IMR-90 (cell line): Measurements from ENCODE around the gene A4GNT. TPM values are rescaled to one million over a fixed set of nuclear protein-coding genes. Genes with fewer than 3 reads are reported as not detected.

Source experiments
- CTCF ChIP-seq: conservative IDR thresholded peaks from 2 replicates; pipeline ENCODE4 v1.5.1; 2012; ENCODE audit warnings: mild to moderate bottlenecking, low read depth, low read length, improper control_type of control experiment
- polyA plus RNA-seq, 3 experiments: library from polyadenylated mRNA; depleted of rRNA; stranded (reverse); fragments of >200 nt; gene quantifications; 2 replicates each; pipeline ENCODE4 v1.2.3, GENCODE V29; 2012; ENCODE audit warnings: low replicate concordance in 1 of 3
- total RNA-seq: library from RNA; depleted of rRNA; stranded (reverse); fragments of >200 nt; gene quantifications from 2 replicates; pipeline ENCODE4 v1.2.3, GENCODE V29; 2012

A4GNT gene
- total and polyA plus RNA-seq, 2 of the 4 experiments (the other 2 are of a cell fraction) = not detected

- TF ChIP-seq CTCF = no peak
These were observed 49.9 kb downstream of the A4GNT start (continued) for GRCh38 chr3:138082085-138082991.
